OCI-LY3 (cell line): ENCODE results near the gene UNC50.

ENCODE experiments used
- CTCF ChIP-seq: fragments of 200-600, 300-600 bp; sonication (generic); IDR thresholded peaks from 2 replicates; pipeline ENCODE4 v1.5.1; 2014; ENCODE audit warnings: antibody characterized with exemption, low read length, low read depth
- EZH2phosphoT487 ChIP-seq: fragments of 200-600 bp; shearing (Covaris generic); IDR thresholded peaks from 2 replicates; pipeline ENCODE4 v1.6.1; 2018; ENCODE audit warnings: antibody characterized with exemption, mixed run types, low read depth

- TF ChIP-seq CTCF, result no peak
- TF ChIP-seq EZH2phosphoT487, result no peak
Observed at GRCh38 chr2:98588880-98589431, 19.4 kb upstream of the UNC50 start.
